SK-N-SH treated with all-trans-retinoic acid at 6 μM for 48 hours (cell line): Measurements from ENCODE around the gene TNFRSF18.

Source experiments
- ATAC-seq: fragments of 200-7000 bp; cut with Tn5 transposase; 3 replicates; pipeline ENCODE4 v1.9.1; 2020; ENCODE audit warnings: mild to moderate bottlenecking, moderate library complexity
- ARNTL ChIP-seq: fragments of 450-650 bp; formaldehyde crosslinking; IDR thresholded peaks from 2 replicates; pipeline ENCODE4 v1.5.0; 2020; ENCODE audit warnings: low read depth, mild to moderate bottlenecking, moderate library complexity, borderline replicate concordance
- CSDC2 ChIP-seq: fragments of 250-450 bp; sonication (Bioruptor Pico); IDR thresholded peaks from 2 replicates; pipeline ENCODE4 v1.5.0; 2020; ENCODE audit warnings: mild to moderate bottlenecking, moderate library complexity
- ESRRG ChIP-seq: fragments of 250-450 bp; sonication (Bioruptor Pico); IDR thresholded peaks from 2 replicates; pipeline ENCODE4 v1.6.1; 2021; ENCODE audit warnings: mild to moderate bottlenecking
- GLIS3 ChIP-seq: fragments of 250-450 bp; sonication (Bioruptor Pico); IDR thresholded peaks from 2 replicates; pipeline ENCODE4 v1.5.0; 2020; ENCODE audit warnings: mild to moderate bottlenecking, moderate library complexity
- ISL1 ChIP-seq: fragments of 250-450 bp; sonication (Bioruptor Pico); IDR thresholded peaks from 2 replicates; pipeline ENCODE4 v2.1.2; 2022; ENCODE audit warnings: mild to moderate bottlenecking, moderate library complexity
- OSR1 ChIP-seq: fragments of 250-450 bp; sonication (Bioruptor Pico); IDR thresholded peaks from 2 replicates; pipeline ENCODE4 v1.8.0; 2022; ENCODE audit warnings: moderate library complexity, mild to moderate bottlenecking, inconsistent platforms
- PPARA ChIP-seq: fragments of 250-450 bp; sonication (Bioruptor Pico); IDR thresholded peaks from 2 replicates; pipeline ENCODE4 v1.5.0; 2020; ENCODE audit warnings: mild to moderate bottlenecking, borderline replicate concordance
- RARB ChIP-seq: fragments of 250-450 bp; sonication (Bioruptor Pico); IDR thresholded peaks from 2 replicates; pipeline ENCODE4 v1.8.0; 2021; ENCODE audit warnings: mild to moderate bottlenecking, moderate library complexity
- SNAI2 ChIP-seq: fragments of 250-450 bp; sonication (Bioruptor Pico); IDR thresholded peaks from 2 replicates; pipeline ENCODE4 v1.5.0; 2020; ENCODE audit warnings: mild to moderate bottlenecking, moderate library complexity
- TCF4 ChIP-seq: fragments of 250-450 bp; sonication (Bioruptor Pico); IDR thresholded peaks from 2 replicates; pipeline ENCODE4 v1.8.0; 2021; ENCODE audit warnings: mild to moderate bottlenecking, moderate library complexity, borderline replicate concordance
- TOX ChIP-seq: fragments of 250-450 bp; sonication (Bioruptor Pico); IDR thresholded peaks from 2 replicates; pipeline ENCODE4 v1.8.0; 2021; ENCODE audit warnings: mild to moderate bottlenecking, moderate library complexity, borderline replicate concordance
- ZC3H10 ChIP-seq: fragments of 250-450 bp; sonication (Bioruptor Pico); IDR thresholded peaks from 2 replicates; pipeline ENCODE4 v1.5.1; 2021; ENCODE audit warnings: mild to moderate bottlenecking, moderate library complexity
- ZFP3 ChIP-seq: fragments of 250-450 bp; sonication (Bioruptor Pico); IDR thresholded peaks from 2 replicates; pipeline ENCODE4 v1.5.0; 2020; ENCODE audit warnings: mild to moderate bottlenecking, moderate library complexity
- ZFP30 ChIP-seq: fragments of 450-650 bp; formaldehyde crosslinking; IDR thresholded peaks from 2 replicates; pipeline ENCODE4 v1.5.0; 2022; ENCODE audit warnings: mild to moderate bottlenecking, moderate library complexity
- ZNF565 ChIP-seq: fragments of 450-650 bp; formaldehyde crosslinking; conservative IDR thresholded peaks from 2 replicates; pipeline ENCODE4 v1.5.0; 2020; ENCODE audit warnings: low read depth, mild to moderate bottlenecking, moderate library complexity
- ZNF8 ChIP-seq: fragments of 450-650 bp; formaldehyde crosslinking; IDR thresholded peaks from 2 replicates; pipeline ENCODE4 v1.5.0; 2020; ENCODE audit warnings: mild to moderate bottlenecking, moderate library complexity
- TF ChIP-seq, protein P1 (sequence below): fragments of 250-450 bp; sonication (Bioruptor Pico); IDR thresholded peaks from 2 replicates; pipeline ENCODE4 v1.5.0; 2020; ENCODE audit warnings: mild to moderate bottlenecking, moderate library complexity
- TF ChIP-seq, protein P2 (sequence below): fragments of 250-450 bp; sonication (Bioruptor Pico); IDR thresholded peaks from 2 replicates; pipeline ENCODE4 v1.8.0; 2021; ENCODE audit warnings: low read depth, mild to moderate bottlenecking, moderate library complexity, borderline replicate concordance
- TF ChIP-seq, protein P3 (sequence below): fragments of 250-450 bp; sonication (Bioruptor Pico); IDR thresholded peaks from 2 replicates; pipeline ENCODE4 v1.8.0; 2020; ENCODE audit warnings: mild to moderate bottlenecking, moderate library complexity, borderline replicate concordance
- TF ChIP-seq, protein P4 (sequence below): fragments of 250-450 bp; sonication (Bioruptor Pico); IDR thresholded peaks from 2 replicates; pipeline ENCODE4 v1.5.1; 2020; ENCODE audit warnings: low read depth, mild to moderate bottlenecking, moderate library complexity

Gene TNFRSF18

DNA sequence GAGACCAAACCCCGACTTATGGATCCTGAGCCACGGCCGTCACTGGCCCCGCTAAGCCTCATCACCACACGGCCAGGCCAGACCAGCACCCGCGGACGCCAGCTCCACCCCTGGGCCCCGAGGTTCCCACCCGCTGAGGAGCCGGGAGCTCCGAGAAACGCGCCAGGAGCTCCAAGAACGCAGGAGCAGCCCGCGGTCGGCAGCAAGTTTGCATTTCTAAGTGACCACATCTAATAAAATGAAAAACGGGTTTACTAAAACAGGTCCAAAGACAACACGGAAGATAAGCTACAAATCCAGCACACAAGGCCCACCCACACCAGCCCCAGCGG lies 48.2 kb upstream of the TNFRSF18 start (continued):
- TF ChIP-seq, protein P1, sequence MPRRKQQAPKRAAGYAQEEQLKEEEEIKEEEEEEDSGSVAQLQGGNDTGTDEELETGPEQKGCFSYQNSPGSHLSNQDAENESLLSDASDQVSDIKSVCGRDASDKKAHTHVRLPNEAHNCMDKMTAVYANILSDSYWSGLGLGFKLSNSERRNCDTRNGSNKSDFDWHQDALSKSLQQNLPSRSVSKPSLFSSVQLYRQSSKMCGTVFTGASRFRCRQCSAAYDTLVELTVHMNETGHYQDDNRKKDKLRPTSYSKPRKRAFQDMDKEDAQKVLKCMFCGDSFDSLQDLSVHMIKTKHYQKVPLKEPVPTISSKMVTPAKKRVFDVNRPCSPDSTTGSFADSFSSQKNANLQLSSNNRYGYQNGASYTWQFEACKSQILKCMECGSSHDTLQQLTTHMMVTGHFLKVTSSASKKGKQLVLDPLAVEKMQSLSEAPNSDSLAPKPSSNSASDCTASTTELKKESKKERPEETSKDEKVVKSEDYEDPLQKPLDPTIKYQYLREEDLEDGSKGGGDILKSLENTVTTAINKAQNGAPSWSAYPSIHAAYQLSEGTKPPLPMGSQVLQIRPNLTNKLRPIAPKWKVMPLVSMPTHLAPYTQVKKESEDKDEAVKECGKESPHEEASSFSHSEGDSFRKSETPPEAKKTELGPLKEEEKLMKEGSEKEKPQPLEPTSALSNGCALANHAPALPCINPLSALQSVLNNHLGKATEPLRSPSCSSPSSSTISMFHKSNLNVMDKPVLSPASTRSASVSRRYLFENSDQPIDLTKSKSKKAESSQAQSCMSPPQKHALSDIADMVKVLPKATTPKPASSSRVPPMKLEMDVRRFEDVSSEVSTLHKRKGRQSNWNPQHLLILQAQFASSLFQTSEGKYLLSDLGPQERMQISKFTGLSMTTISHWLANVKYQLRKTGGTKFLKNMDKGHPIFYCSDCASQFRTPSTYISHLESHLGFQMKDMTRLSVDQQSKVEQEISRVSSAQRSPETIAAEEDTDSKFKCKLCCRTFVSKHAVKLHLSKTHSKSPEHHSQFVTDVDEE (CRISPR knock-in tag), result no peak
- TF ChIP-seq ESRRG (CRISPR knock-in tag), result no peak
- no peak for TF ChIP-seq RARB (CRISPR knock-in tag)
- no peak for TF ChIP-seq TOX (CRISPR knock-in tag)
- no peak for TF ChIP-seq SNAI2 (CRISPR knock-in tag)

DNA sequence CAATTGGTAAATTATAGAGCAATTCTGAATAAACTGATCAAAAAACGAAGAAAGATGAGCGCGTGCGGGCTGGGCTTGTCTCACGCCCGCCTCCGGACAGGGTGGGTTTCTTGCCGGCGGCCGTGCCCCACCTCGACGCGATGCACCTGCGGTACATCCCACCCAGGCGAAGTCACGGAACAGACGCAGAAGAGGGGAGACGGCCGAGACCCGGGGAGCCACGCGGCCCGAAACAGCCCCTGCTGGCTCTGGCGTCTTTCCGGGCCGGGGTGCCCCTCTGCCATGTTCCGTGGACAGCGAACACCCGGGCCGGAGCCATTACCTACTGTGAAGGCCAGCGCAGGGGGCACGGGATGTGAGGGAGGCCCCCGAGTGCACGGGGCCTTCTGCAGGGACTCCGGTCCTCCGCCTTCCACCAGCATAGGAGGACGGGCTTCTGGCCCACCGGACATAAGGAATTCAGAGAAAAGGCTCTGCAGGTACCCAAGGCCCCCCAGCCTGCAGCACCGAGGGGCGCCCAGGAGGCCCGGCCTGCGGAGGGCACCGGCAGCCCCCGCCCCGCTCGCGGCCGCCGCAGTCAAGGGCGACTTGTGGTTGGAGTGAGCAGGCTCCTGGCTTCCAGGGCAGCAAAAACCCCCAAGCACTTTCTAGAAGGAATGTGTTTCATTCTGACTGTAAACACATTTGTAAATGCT lies 47.7 kb upstream of the TNFRSF18 start:
- TF ChIP-seq, protein P2, sequence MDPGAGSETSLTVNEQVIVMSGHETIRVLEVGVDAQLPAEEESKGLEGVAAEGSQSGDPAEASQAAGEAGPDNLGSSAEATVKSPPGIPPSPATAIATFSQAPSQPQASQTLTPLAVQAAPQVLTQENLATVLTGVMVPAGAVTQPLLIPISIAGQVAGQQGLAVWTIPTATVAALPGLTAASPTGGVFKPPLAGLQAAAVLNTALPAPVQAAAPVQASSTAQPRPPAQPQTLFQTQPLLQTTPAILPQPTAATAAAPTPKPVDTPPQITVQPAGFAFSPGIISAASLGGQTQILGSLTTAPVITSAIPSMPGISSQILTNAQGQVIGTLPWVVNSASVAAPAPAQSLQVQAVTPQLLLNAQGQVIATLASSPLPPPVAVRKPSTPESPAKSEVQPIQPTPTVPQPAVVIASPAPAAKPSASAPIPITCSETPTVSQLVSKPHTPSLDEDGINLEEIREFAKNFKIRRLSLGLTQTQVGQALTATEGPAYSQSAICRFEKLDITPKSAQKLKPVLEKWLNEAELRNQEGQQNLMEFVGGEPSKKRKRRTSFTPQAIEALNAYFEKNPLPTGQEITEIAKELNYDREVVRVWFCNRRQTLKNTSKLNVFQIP (CRISPR knock-in tag), result no peak
- TF ChIP-seq TCF4 (CRISPR knock-in tag) (no peak), TOX (CRISPR knock-in tag) (no peak), GLIS3 (CRISPR knock-in tag) (no peak), ZFP3 (CRISPR knock-in tag) (no peak), PPARA (CRISPR knock-in tag) (no peak)
- TF ChIP-seq, protein P3, sequence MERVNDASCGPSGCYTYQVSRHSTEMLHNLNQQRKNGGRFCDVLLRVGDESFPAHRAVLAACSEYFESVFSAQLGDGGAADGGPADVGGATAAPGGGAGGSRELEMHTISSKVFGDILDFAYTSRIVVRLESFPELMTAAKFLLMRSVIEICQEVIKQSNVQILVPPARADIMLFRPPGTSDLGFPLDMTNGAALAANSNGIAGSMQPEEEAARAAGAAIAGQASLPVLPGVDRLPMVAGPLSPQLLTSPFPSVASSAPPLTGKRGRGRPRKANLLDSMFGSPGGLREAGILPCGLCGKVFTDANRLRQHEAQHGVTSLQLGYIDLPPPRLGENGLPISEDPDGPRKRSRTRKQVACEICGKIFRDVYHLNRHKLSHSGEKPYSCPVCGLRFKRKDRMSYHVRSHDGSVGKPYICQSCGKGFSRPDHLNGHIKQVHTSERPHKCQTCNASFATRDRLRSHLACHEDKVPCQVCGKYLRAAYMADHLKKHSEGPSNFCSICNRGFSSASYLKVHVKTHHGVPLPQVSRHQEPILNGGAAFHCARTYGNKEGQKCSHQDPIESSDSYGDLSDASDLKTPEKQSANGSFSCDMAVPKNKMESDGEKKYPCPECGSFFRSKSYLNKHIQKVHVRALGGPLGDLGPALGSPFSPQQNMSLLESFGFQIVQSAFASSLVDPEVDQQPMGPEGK (CRISPR knock-in tag), result no peak

DNA sequence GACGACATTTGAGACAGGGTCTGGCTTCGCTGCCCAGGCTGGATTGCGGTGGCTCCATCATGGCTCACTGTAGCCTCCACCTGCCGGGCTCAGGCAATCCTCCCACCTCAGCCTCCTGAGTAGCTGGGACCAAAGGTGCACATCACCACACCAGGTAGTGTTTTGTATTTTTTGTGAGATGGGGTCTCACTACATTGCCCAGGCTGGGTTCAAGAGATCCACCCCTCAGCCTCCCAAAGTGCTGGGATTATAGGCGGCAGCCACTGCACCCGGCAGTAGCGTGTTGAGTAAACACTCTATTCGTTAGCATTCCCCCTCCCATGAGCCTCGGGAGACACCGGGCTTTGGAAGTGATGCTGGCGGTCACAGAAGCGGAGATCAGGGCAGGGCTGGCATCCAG lies 46.9 kb upstream of the TNFRSF18 start:
- TF ChIP-seq CSDC2 (CRISPR knock-in tag) (no peak), ZNF565 (CRISPR knock-in tag) (no peak), OSR1 (CRISPR knock-in tag) (no peak), ZNF8 (no peak), PPARA (CRISPR knock-in tag) (no peak), ZFP30 (no peak), ZFP3 (CRISPR knock-in tag) (no peak), ZC3H10 (CRISPR knock-in tag) (no peak), ISL1 (CRISPR knock-in tag) (no peak), ARNTL (CRISPR knock-in tag) (no peak)
- TF ChIP-seq, protein P4, sequence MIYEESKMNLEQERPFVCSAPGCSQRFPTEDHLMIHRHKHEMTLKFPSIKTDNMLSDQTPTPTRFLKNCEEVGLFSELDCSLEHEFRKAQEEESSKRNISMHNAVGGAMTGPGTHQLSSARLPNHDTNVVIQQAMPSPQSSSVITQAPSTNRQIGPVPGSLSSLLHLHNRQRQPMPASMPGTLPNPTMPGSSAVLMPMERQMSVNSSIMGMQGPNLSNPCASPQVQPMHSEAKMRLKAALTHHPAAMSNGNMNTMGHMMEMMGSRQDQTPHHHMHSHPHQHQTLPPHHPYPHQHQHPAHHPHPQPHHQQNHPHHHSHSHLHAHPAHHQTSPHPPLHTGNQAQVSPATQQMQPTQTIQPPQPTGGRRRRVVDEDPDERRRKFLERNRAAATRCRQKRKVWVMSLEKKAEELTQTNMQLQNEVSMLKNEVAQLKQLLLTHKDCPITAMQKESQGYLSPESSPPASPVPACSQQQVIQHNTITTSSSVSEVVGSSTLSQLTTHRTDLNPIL (CRISPR knock-in tag), result no peak
- TF ChIP-seq, protein P1 (CRISPR knock-in tag), result no peak
- no peak for ATAC-seq

More for the DNA sequence above, 47.7 kb upstream of the TNFRSF18 start:
- ATAC-seq, result no peak
